Thyroid gland (tissue), 4 donors: Measurements from ENCODE around the gene PRKCE.

Source experiments
- POLR2A ChIP-seq, 2 donors: fragments of 450-650 bp; IDR thresholded peaks; one replicate each; pipeline ENCODE4 v1.6.1; 2017; ENCODE audit warnings: antibody characterized with exemption in 2 of 2, mild to moderate bottlenecking in 2 of 2, moderate library complexity in 1 of 2
- TF ChIP-seq, protein P1 (sequence below), 6 experiments: fragments of 200-600 bp in 3 of 6; fragments of 450-650 bp in 3 of 6; sonication (generic) in 3 of 6; IDR thresholded peaks; one replicate each; pipeline ENCODE4 v1.5.1; 2016 to 2019; ENCODE audit warnings: antibody characterized with exemption in 6 of 6, mild to moderate bottlenecking in 2 of 6, inconsistent platforms in 1 of 6, moderate library complexity in 1 of 6

DNA sequence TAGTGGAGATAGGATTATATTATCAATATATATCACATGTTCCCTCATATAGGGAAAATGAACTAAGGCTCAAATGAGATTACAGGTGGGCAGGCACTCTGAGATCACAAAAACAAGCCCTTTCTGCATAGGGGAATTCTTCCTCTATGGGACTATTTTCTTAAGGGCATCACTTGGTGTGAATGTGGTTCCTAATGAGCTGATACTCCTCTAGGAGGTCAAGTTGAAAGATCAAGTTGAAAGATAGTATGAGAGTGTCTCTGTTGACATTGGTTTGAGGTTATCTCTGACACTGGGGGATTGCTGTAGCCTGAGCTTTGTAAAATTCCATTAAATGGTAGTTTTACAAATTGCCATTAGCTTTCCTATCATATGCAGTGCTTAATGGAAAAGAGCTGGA, 270.4 kb downstream of the PRKCE start:
- TF ChIP-seq, protein P1, sequence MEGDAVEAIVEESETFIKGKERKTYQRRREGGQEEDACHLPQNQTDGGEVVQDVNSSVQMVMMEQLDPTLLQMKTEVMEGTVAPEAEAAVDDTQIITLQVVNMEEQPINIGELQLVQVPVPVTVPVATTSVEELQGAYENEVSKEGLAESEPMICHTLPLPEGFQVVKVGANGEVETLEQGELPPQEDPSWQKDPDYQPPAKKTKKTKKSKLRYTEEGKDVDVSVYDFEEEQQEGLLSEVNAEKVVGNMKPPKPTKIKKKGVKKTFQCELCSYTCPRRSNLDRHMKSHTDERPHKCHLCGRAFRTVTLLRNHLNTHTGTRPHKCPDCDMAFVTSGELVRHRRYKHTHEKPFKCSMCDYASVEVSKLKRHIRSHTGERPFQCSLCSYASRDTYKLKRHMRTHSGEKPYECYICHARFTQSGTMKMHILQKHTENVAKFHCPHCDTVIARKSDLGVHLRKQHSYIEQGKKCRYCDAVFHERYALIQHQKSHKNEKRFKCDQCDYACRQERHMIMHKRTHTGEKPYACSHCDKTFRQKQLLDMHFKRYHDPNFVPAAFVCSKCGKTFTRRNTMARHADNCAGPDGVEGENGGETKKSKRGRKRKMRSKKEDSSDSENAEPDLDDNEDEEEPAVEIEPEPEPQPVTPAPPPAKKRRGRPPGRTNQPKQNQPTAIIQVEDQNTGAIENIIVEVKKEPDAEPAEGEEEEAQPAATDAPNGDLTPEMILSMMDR (IDR thresholded peaks at IDR 0.05) = no peak
- TF ChIP-seq POLR2A (IDR thresholded peaks at IDR 0.05) = no peak
